CD4-positive, alpha-beta memory T cell (primary cell): Measurements from ENCODE around the gene ABHD13. TPM values are rescaled to one million over a fixed set of nuclear protein-coding genes. Genes with fewer than 3 reads are reported as not detected.
A peak's percentile ranks its signal among the peaks of the same experiment; 100 is the strongest.

Experiments used
- CTCF ChIA-PET: fragments of 350-600 bp; sonication (Branson Sonifier 250); formaldehyde crosslinking; loops from one replicate; lab custom pipeline; 2021; ENCODE audit warnings: inconsistent platforms; ENCODE audit not compliant: partially characterized antibody; lab: Charles Lee
- POLR2A ChIA-PET: fragments of 350-600 bp; sonication (Branson Sonifier 250); formaldehyde crosslinking; loops from one replicate; lab custom pipeline; 2021; ENCODE audit not compliant: partially characterized antibody; lab: Charles Lee
- DNase-seq, 5 donors: peaks; one replicate each; pipeline versions ENCODE4 v3.0.0 to v3.0.0-alpha.2; 2020 to 2022; ENCODE audit warnings: mixed read lengths in 1 of 5
- H3K27ac ChIP-seq: one replicate; pipeline ENCODE4 v1.7.0; 2013; ENCODE audit warnings: low read depth, low read length
- H3K27me3 ChIP-seq: 2 replicates; pipeline ENCODE4 v1.7.0; 2013; ENCODE audit warnings: mild to moderate bottlenecking, low read length, moderate library complexity; ENCODE audit not compliant: insufficient read depth
- H3K36me3 ChIP-seq: 2 replicates; pipeline ENCODE4 v1.7.0; 2013; ENCODE audit warnings: mild to moderate bottlenecking, low read length, moderate library complexity; ENCODE audit not compliant: insufficient read depth
- H3K4me1 ChIP-seq: 2 replicates; pipeline ENCODE4 v1.7.0; 2013; ENCODE audit warnings: mild to moderate bottlenecking, low read length, moderate library complexity; ENCODE audit not compliant: insufficient read depth
- H3K4me3 ChIP-seq, 2 donors: one replicate each; pipeline ENCODE4 v1.7.0; 2013; ENCODE audit warnings: low read length in 2 of 2, mild to moderate bottlenecking in 1 of 2
- H3K9me3 ChIP-seq, 2 donors: one replicate each; pipeline ENCODE4 v1.7.0; 2013; ENCODE audit warnings: low read length in 2 of 2, control low read depth in 1 of 2; ENCODE audit not compliant: control insufficient read depth in 1 of 2
- H3K27ac Mint-ChIP-seq, 7 donors: one replicate each; pipeline ENCODE4 v1.8.0; 2020 to 2021; ENCODE audit warnings: mixed read lengths in 7 of 7, mild to moderate bottlenecking in 6 of 7, inconsistent platforms in 3 of 7, moderate library complexity in 3 of 7
- H3K27me3 Mint-ChIP-seq, 2 donors: one replicate each; pipeline ENCODE4 v1.8.0; 2020 to 2021; ENCODE audit warnings: mixed read lengths in 2 of 2
- H3K36me3 Mint-ChIP-seq, 2 donors: one replicate each; pipeline ENCODE4 v1.8.0; 2020 to 2021; ENCODE audit warnings: mixed read lengths in 2 of 2, inconsistent platforms in 1 of 2, mild to moderate bottlenecking in 1 of 2
- H3K4me1 Mint-ChIP-seq, 4 donors: one replicate each; pipeline ENCODE4 v1.8.0; 2020 to 2021; ENCODE audit warnings: mixed read lengths in 4 of 4, mild to moderate bottlenecking in 1 of 4
- H3K4me3 Mint-ChIP-seq, 8 donors: one replicate each; pipeline ENCODE4 v1.8.0; 2020 to 2021; ENCODE audit warnings: mixed read lengths in 8 of 8, mild to moderate bottlenecking in 7 of 8, moderate library complexity in 6 of 8, inconsistent platforms in 3 of 8
- H3K9me3 Mint-ChIP-seq, 8 donors: one replicate each; pipeline ENCODE4 v1.8.0; 2020 to 2021; ENCODE audit warnings: mixed read lengths in 8 of 8, mild to moderate bottlenecking in 5 of 8, inconsistent platforms in 3 of 8, moderate library complexity in 1 of 8
- intact Hi-C: fragments of 100-400 bp; cut with micrococcal nuclease; formaldehyde crosslinking; loops from one replicate; pipeline ENCODE4 v1.15.1; 2023
- polyA plus RNA-seq, 2 donors: library from polyadenylated mRNA; unstranded; fragments of 300-500 nt; fragmentation: Illumina TruSeq; gene quantifications; one replicate each; pipeline ENCODE4 v1.2.3, GENCODE V29; 2021
- total RNA-seq, 2 experiments: library from RNA; stranded (reverse); gene quantifications; one replicate each; pipeline ENCODE4 v1.2.3, GENCODE V29; 2021

The ABHD13 gene
- 10 to 100 TPM; 22.9 to 23.2 TPM for total RNA-seq
- polyA plus RNA-seq, result 10 to 100 TPM; 13.4 to 15.8 TPM

- no peaks in the 10 kb centered on the region for H3K36me3 ChIP-seq
- Mint-ChIP-seq H3K36me3 (peaks cover 0 to 22% of the 10 kb centered on the region in 2 donors), H3K4me3 (peak within 1 kb of the TSS; percentile 94 to 99 (median 96)), H3K9me3 (peaks cover 0 to 8% (median 0%) of the 10 kb centered on the region in 8 donors), H3K4me1 (peaks cover 34 to 76% (median 50%) of the 10 kb centered on the region in 4 donors), H3K27ac (peak within 1 kb of the TSS; percentile 95 to 99 (median 96)), H3K27me3 (no peaks in the 10 kb centered on the region)
- no peaks in the 10 kb centered on the region for H3K9me3 ChIP-seq
- intact Hi-C loops, result loop anchor here (1.0 to 5.0 kb wide), 5 partner anchors 8 to 1568 kb away; partner anchors contain the start of gene IRS2
- POLR2A ChIA-PET, result interaction anchor here (0.7 to 1.2 kb wide), 2 partner anchors 52 to 126 kb away, joined by 3 to 4 read pairs; partner anchors contain the start of gene TNFSF13B
- CTCF ChIA-PET, result interaction anchor here (0.9 kb wide), 1 partner anchor 42 kb away, joined by 3 read pairs; no protein-coding TSS in a partner anchor
- peaks cover 69% of the 10 kb centered on the region for H3K4me1 ChIP-seq
- peak within 1 kb of the TSS; percentile 86 for H3K27ac ChIP-seq
- H3K4me3 ChIP-seq, result peak within 1 kb of the TSS; percentile 68 to 94
- no peaks in the 10 kb centered on the region for H3K27me3 ChIP-seq
- peak; percentile 91 to 96 (median 92) for DNase-seq
These were observed at the start of gene ABHD13 for GRCh38 chr13:108218044-108218974. Gene ABHD13, plus strand, starts transcription at chr13:108218392. Its CDS starts 10,827 bp downstream, at chr13:108229219.

GRCh38 chr13:108168929-108169328 is 49.3 kb upstream of the ABHD13 start:
- no peaks in the 10 kb centered on the region for H3K36me3 Mint-ChIP-seq
- Histone ChIP-seq H3K4me3 (no peak overlapping the region), H3K27me3 (no peaks in the 10 kb centered on the region), H3K27ac (no peak overlapping the region), H3K9me3 (no peaks in the 10 kb centered on the region), H3K36me3 (no peaks in the 10 kb centered on the region), H3K4me1 (no peaks in the 10 kb centered on the region)
- DNase-seq, result no peak
- H3K27ac Mint-ChIP-seq, result no peak overlapping the region
- CTCF ChIA-PET, result interaction anchor here (2.9 kb wide), 1 partner anchor 13 kb away, joined by 15 read pairs; no protein-coding TSS in a partner anchor
- POLR2A ChIA-PET, result no interaction called here
- no peak overlapping the region for H3K4me3 Mint-ChIP-seq
- H3K9me3 Mint-ChIP-seq, result peaks cover 4 to 42% (median 25%) of the 10 kb centered on the region in 8 donors
- H3K27me3 Mint-ChIP-seq, result peaks cover 6 to 16% of the 10 kb centered on the region in 2 donors
- intact Hi-C loops, result no loop called here
- no peaks in the 10 kb centered on the region for H3K4me1 Mint-ChIP-seq

DNA sequence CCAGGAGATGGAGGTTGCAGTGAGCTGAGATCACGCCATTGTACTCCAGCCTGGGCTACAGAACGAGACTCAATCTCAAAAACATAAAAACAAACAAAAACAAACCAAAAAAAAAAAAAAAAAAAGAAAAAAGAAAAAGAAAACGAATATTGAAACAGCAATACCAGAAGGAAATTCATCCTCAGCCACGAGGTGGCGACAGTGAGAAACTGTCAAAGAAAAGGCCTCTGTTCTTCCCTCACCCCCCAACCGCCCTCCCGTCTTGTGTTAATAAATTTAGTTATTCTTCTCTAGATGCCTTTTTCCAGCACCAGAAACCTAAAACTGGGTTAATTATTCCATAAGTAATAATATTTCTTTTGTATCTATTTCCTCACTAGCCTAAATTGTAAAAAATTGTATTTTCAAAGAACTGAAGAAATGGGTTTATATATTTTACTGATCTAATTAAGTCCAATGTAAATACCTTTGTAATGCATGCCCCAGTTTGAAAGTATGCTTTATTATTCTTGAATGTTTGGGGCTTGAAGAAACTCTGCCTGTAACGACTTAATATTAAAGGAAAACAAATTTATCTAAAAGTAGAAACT is 41.4 kb upstream of the ABHD13 start:
- Mint-ChIP-seq H3K4me3 (no peak overlapping the region), H3K27me3 (peaks cover 0 to 7% of the 10 kb centered on the region in 2 donors)

GRCh38 chr13:108178078-108178477 is 40.1 kb upstream of the ABHD13 start:
- H3K36me3 Mint-ChIP-seq, result no peaks in the 10 kb centered on the region
- ChIA-PET POLR2A (no interaction called here), CTCF (interaction anchor here (0.7 to 2.2 kb wide), 6 partner anchors 8 to 719 kb away, joined by 3 to 8 read pairs (median 3); no protein-coding TSS in a partner anchor)
- H3K9me3 Mint-ChIP-seq, result peaks cover 0 to 10% (median 5%) of the 10 kb centered on the region in 8 donors
- no peak overlapping the region for H3K4me3 ChIP-seq
- no peak for DNase-seq
- H3K9me3 ChIP-seq, result no peaks in the 10 kb centered on the region
- peaks cover 0 to 2% of the 10 kb centered on the region in 2 donors for H3K27me3 Mint-ChIP-seq
- intact Hi-C loops, result loop anchor here (5.0 kb wide), 1 partner anchor 329 kb away; no protein-coding TSS in a partner anchor
- H3K27ac ChIP-seq, result no peak overlapping the region
- no peaks in the 10 kb centered on the region for H3K4me1 Mint-ChIP-seq
- H3K4me1 ChIP-seq, result no peaks in the 10 kb centered on the region
- no peaks in the 10 kb centered on the region for H3K36me3 ChIP-seq
- H3K4me3 Mint-ChIP-seq, result no peak overlapping the region
- no peaks in the 10 kb centered on the region for H3K27me3 ChIP-seq
- H3K27ac Mint-ChIP-seq, result no peak overlapping the region

More for the DNA sequence above, 41.4 kb upstream of the ABHD13 start:
- Mint-ChIP-seq H3K36me3 (no peaks in the 10 kb centered on the region), H3K27ac (no peak overlapping the region), H3K4me1 (no peaks in the 10 kb centered on the region), H3K9me3 (peaks cover 2 to 18% (median 9%) of the 10 kb centered on the region in 8 donors)
- CTCF ChIA-PET, result interaction anchor here (0.7 to 2.2 kb wide), 9 partner anchors 29 to 728 kb away, joined by 3 to 8 read pairs (median 4); partner anchors contain the start of gene ABHD13
- POLR2A ChIA-PET, result no interaction called here
- no peak overlapping the region for H3K27ac ChIP-seq
- intact Hi-C loops, result loop anchor here (1.0 to 5.0 kb wide), 3 partner anchors 42 to 719 kb away; partner anchors contain the start of gene ABHD13
- H3K27me3 ChIP-seq, result no peaks in the 10 kb centered on the region
- no peaks in the 10 kb centered on the region for H3K36me3 ChIP-seq
- DNase-seq, result peak; percentile 33 to 58 (median 38)
- H3K4me3 ChIP-seq, result no peak overlapping the region
- no peaks in the 10 kb centered on the region for H3K4me1 ChIP-seq
- no peaks in the 10 kb centered on the region for H3K9me3 ChIP-seq

- Mint-ChIP-seq H3K4me3 (no peak overlapping the region), H3K36me3 (no peaks in the 10 kb centered on the region), H3K27ac (no peak overlapping the region), H3K27me3 (peaks cover 0 to 3% of the 10 kb centered on the region in 2 donors), H3K9me3 (no peaks in the 10 kb centered on the region), H3K4me1 (no peaks in the 10 kb centered on the region)
- H3K36me3 ChIP-seq, result no peaks in the 10 kb centered on the region
- ChIA-PET POLR2A (no interaction called here), CTCF (interaction anchor here (1.2 to 1.7 kb wide), 2 partner anchors 14 to 28 kb away, joined by 3 read pairs; no protein-coding TSS in a partner anchor)
- H3K4me1 ChIP-seq, result no peaks in the 10 kb centered on the region
- intact Hi-C loops, result no loop called here
- no peak for DNase-seq
- no peak overlapping the region for H3K27ac ChIP-seq
- no peaks in the 10 kb centered on the region for H3K9me3 ChIP-seq
- H3K4me3 ChIP-seq, result no peak overlapping the region
- no peaks in the 10 kb centered on the region for H3K27me3 ChIP-seq
These were observed 35.5 kb upstream of the ABHD13 start for GRCh38 chr13:108182652-108183051.

GRCh38 chr13:108185223-108185622 is 33.0 kb upstream of the ABHD13 start:
- no peaks in the 10 kb centered on the region for H3K4me1 ChIP-seq
- ChIA-PET CTCF (no interaction called here), POLR2A (no interaction called here)
- no peaks in the 10 kb centered on the region for H3K36me3 Mint-ChIP-seq
- no peaks in the 10 kb centered on the region for H3K27me3 ChIP-seq
- H3K9me3 ChIP-seq, result no peaks in the 10 kb centered on the region
- no peak overlapping the region for H3K4me3 Mint-ChIP-seq
- no peak overlapping the region for H3K27ac Mint-ChIP-seq
- H3K27ac ChIP-seq, result no peak overlapping the region
- H3K4me1 Mint-ChIP-seq, result no peaks in the 10 kb centered on the region
- H3K36me3 ChIP-seq, result no peaks in the 10 kb centered on the region
- H3K9me3 Mint-ChIP-seq, result peaks cover 0 to 4% (median 0%) of the 10 kb centered on the region in 8 donors
- H3K4me3 ChIP-seq, result no peak overlapping the region
- DNase-seq, result no peak
- intact Hi-C loops, result no loop called here
- peaks cover 4 to 9% of the 10 kb centered on the region in 2 donors for H3K27me3 Mint-ChIP-seq
